ENCODE results near the gene ANK3. TPM values are rescaled to one million over a fixed set of nuclear protein-coding genes. Genes with fewer than 3 reads are reported as not detected.
"Not testable (repeated sequence)": the region's sequence is repeated elsewhere in the genome, so short reads cannot be mapped to it uniquely, and the experiment has no call there.

Gene ANK3
- polyA plus RNA-seq, 3 donors: not detected

DNA sequence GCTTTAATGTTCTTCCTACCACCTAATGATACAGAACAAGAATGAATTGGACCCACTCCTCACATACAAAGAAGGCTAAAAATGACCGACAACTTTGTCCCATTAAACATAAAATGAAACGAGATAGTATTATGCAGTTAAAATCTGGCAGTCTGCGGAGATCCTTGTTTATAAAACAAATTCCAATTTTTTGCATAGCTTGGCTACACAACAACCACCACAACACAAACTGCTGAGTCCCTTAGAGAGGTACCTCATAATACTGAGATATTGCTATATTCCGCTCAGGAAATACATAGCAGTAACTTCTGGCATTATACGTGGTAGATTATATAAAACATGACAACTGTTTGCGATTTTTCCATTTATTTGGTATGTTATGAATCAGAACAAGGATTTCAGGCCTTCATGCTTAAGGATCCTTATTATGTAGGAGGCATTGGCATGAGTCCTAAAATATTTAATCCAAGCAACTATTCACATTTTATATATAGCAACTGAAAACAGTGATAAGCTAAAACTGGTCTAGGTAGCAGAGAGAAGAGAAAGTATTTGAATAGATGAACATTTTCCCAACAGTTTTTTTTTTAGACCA is 96.0 kb downstream of the ANK3 start:
- Mint-ChIP-seq H3K36me3 (no peaks in the 10 kb centered on the region), H3K4me1 (no peaks in the 10 kb centered on the region), H3K9me3 (peaks cover 0 to 2% (median 0%) of the 10 kb centered on the region in 7 donors), H3K27ac (no peak overlapping the region), H3K27me3 (ENCODE audit: low read depth in 3 of 3) (peaks cover 0 to 4% (median 0%) of the 10 kb centered on the region in 3 donors), H3K4me3 (no peak overlapping the region)
- no peaks in the 10 kb centered on the region for H3K36me3 ChIP-seq (replicated peaks in 1 of 2; ENCODE audit: control insufficient read depth in 1 of 2, insufficient read depth in 2 of 2, low read length in 2 of 2)
- no peaks in the 10 kb centered on the region for H3K9me3 ChIP-seq (replicated peaks in 1 of 2; ENCODE audit: control insufficient read depth in 1 of 2, insufficient read depth in 1 of 2, low read length in 2 of 2)
- no peaks in the 10 kb centered on the region for H3K27me3 ChIP-seq (ENCODE audit: control insufficient read depth in 2 of 2, insufficient read depth in 2 of 2, low read length in 2 of 2)
- no peak overlapping the region for H3K4me2 ChIP-seq (replicated peaks; ENCODE audit: extremely low read depth, low read length, poor library complexity, severe bottlenecking)
- H3K4me3 ChIP-seq (replicated peaks in 1 of 3; ENCODE audit: low read depth in 2 of 3, low read length in 3 of 3): no peak overlapping the region
- no peaks in the 10 kb centered on the region for H3K4me1 ChIP-seq (ENCODE audit: control insufficient read depth in 1 of 2, insufficient read depth in 2 of 2, low read length in 2 of 2)
- TF ChIP-seq, protein P1, sequence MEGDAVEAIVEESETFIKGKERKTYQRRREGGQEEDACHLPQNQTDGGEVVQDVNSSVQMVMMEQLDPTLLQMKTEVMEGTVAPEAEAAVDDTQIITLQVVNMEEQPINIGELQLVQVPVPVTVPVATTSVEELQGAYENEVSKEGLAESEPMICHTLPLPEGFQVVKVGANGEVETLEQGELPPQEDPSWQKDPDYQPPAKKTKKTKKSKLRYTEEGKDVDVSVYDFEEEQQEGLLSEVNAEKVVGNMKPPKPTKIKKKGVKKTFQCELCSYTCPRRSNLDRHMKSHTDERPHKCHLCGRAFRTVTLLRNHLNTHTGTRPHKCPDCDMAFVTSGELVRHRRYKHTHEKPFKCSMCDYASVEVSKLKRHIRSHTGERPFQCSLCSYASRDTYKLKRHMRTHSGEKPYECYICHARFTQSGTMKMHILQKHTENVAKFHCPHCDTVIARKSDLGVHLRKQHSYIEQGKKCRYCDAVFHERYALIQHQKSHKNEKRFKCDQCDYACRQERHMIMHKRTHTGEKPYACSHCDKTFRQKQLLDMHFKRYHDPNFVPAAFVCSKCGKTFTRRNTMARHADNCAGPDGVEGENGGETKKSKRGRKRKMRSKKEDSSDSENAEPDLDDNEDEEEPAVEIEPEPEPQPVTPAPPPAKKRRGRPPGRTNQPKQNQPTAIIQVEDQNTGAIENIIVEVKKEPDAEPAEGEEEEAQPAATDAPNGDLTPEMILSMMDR (IDR thresholded peaks at IDR 0.05): no peak
- intact Hi-C loops (cut with micrococcal nuclease): no loop called here
- 100% methylated on average over 1 of the region's 6 CpGs for WGBS (ENCODE audit: insufficient coverage)
- no peak for DNase-seq
- H3K9ac ChIP-seq (ENCODE audit: insufficient read depth, low read length, poor library complexity, severe bottlenecking): no peak overlapping the region
- no peaks in the 10 kb centered on the region for H3K79me2 ChIP-seq (ENCODE audit: insufficient read depth, low read length)
- no peak overlapping the region for H2AFZ ChIP-seq (ENCODE audit: insufficient read depth, low read depth, low read length, poor library complexity, severe bottlenecking)
- no peaks in the 10 kb centered on the region for H4K20me1 ChIP-seq (ENCODE audit: insufficient read depth, low read length)
- no peak overlapping the region for H3K27ac ChIP-seq (ENCODE audit: low read depth in 1 of 2, low read length in 2 of 2)

GRCh38 chr10:60292998-60293397 is 96.7 kb downstream of the ANK3 start:
- no peaks in the 10 kb centered on the region for H3K36me3 Mint-ChIP-seq
- peak overlapping the region in 2 of 7 donors; percentile 22 to 27 for H3K27ac Mint-ChIP-seq
- no peak for DNase-seq
- Histone ChIP-seq H3K4me1 (ENCODE audit: control insufficient read depth in 1 of 2, insufficient read depth in 2 of 2, low read length in 2 of 2) (no peaks in the 10 kb centered on the region), H3K9me3 (replicated peaks in 1 of 2; ENCODE audit: control insufficient read depth in 1 of 2, insufficient read depth in 1 of 2, low read length in 2 of 2) (no peaks in the 10 kb centered on the region), H3K27me3 (ENCODE audit: control insufficient read depth in 2 of 2, insufficient read depth in 2 of 2, low read length in 2 of 2) (no peaks in the 10 kb centered on the region), H3K9ac (ENCODE audit: insufficient read depth, low read length, poor library complexity, severe bottlenecking) (no peak overlapping the region), H3K79me2 (ENCODE audit: insufficient read depth, low read length) (no peaks in the 10 kb centered on the region), H2AFZ (ENCODE audit: insufficient read depth, low read depth, low read length, poor library complexity, severe bottlenecking) (no peak overlapping the region), H4K20me1 (ENCODE audit: insufficient read depth, low read length) (no peaks in the 10 kb centered on the region), H3K36me3 (replicated peaks in 1 of 2; ENCODE audit: control insufficient read depth in 1 of 2, insufficient read depth in 2 of 2, low read length in 2 of 2) (no peaks in the 10 kb centered on the region), H3K4me2 (replicated peaks; ENCODE audit: extremely low read depth, low read length, poor library complexity, severe bottlenecking) (no peak overlapping the region), H3K4me3 (replicated peaks in 1 of 3; ENCODE audit: low read depth in 2 of 3, low read length in 3 of 3) (no peak overlapping the region), H3K27ac (ENCODE audit: low read depth in 1 of 2, low read length in 2 of 2) (no peak overlapping the region)
- no peak overlapping the region for H3K4me3 Mint-ChIP-seq
- no peaks in the 10 kb centered on the region for H3K4me1 Mint-ChIP-seq
- intact Hi-C loops (cut with micrococcal nuclease): no loop called here
- H3K9me3 Mint-ChIP-seq: peaks cover 0 to 2% (median 0%) of the 10 kb centered on the region in 7 donors
- TF ChIP-seq, protein P1 (IDR thresholded peaks at IDR 0.05): no peak
- H3K27me3 Mint-ChIP-seq (ENCODE audit: low read depth in 3 of 3): peaks cover 0 to 4% (median 0%) of the 10 kb centered on the region in 3 donors
- WGBS (ENCODE audit: insufficient coverage): 97% methylated on average over 5 of the region's 8 CpGs

DNA sequence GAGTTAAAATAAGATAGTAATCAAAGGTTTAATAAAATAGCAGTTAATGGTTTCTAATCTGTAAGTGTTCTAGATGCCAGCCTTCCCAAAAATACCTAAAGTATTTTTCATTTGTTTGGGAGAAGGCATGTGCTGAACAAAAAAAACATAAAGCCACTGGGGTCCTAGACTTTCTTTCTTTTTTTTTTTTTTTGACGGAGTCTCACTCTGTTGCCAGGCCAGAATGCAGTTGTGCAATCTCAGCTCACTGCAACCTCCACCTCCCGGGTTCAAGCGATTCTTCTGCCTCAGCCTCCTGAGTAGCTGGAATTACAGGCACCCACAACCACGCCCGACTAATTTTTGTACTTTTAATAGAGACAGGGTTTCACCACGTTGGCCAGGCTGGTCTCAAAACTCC is 97.1 kb downstream of the ANK3 start:
- H3K4me2 ChIP-seq (replicated peaks; ENCODE audit: extremely low read depth, low read length, poor library complexity, severe bottlenecking); H3K4me1 Mint-ChIP-seq; H3K36me3 ChIP-seq (replicated peaks in 1 of 2; ENCODE audit: control insufficient read depth in 1 of 2, insufficient read depth in 2 of 2, low read length in 2 of 2); H4K20me1 ChIP-seq (ENCODE audit: insufficient read depth, low read length); H3K4me1 ChIP-seq (ENCODE audit: control insufficient read depth in 1 of 2, insufficient read depth in 2 of 2, low read length in 2 of 2); intact Hi-C loops (cut with micrococcal nuclease); H3K36me3 Mint-ChIP-seq; H3K27me3 Mint-ChIP-seq (ENCODE audit: low read depth in 3 of 3); H3K4me3 Mint-ChIP-seq; H3K9me3 Mint-ChIP-seq; H2AFZ ChIP-seq (ENCODE audit: insufficient read depth, low read depth, low read length, poor library complexity, severe bottlenecking); H3K9me3 ChIP-seq (replicated peaks in 1 of 2; ENCODE audit: control insufficient read depth in 1 of 2, insufficient read depth in 1 of 2, low read length in 2 of 2); H3K79me2 ChIP-seq (ENCODE audit: insufficient read depth, low read length); DNase-seq; H3K9ac ChIP-seq (ENCODE audit: insufficient read depth, low read length, poor library complexity, severe bottlenecking); H3K4me3 ChIP-seq (replicated peaks in 1 of 3; ENCODE audit: low read depth in 2 of 3, low read length in 3 of 3); H3K27ac ChIP-seq (ENCODE audit: low read depth in 1 of 2, low read length in 2 of 2); H3K27me3 ChIP-seq (ENCODE audit: control insufficient read depth in 2 of 2, insufficient read depth in 2 of 2, low read length in 2 of 2): not testable (repeated sequence)
- H3K27ac Mint-ChIP-seq: peak overlapping the region in 1 of 7 donors; percentile 27
- WGBS (ENCODE audit: insufficient coverage): 92% methylated on average over 5 of the region's 6 CpGs

Data from CD14-positive monocyte (primary cell).